Smooth muscle cell (in vitro differentiated cells): ENCODE data around the gene SGMS2. TPM values are rescaled to one million over a fixed set of nuclear protein-coding genes. Genes with fewer than 3 reads are reported as not detected.

Experiments
- DNase-seq: peaks from one replicate; lab custom pipeline; 2025; ENCODE audit not compliant: unreplicated experiment; lab: John Stamatoyannopoulos, UW
- H2AFZ ChIP-seq: fragments of 200-600 bp; sonication (generic); 2 replicates; pipeline ENCODE4 v1.6.0; 2016; ENCODE audit warnings: antibody characterized with exemption, low read depth, mild to moderate bottlenecking
- H3F3A ChIP-seq: fragments of 200-600 bp; sonication (generic); 2 replicates; pipeline ENCODE4 v1.6.0; 2017; ENCODE audit warnings: antibody characterized with exemption, low read depth
- H3K27ac ChIP-seq: fragments of 200-600 bp; sonication (generic); 2 replicates; pipeline ENCODE4 v1.5.1; 2016; ENCODE audit warnings: low read depth, mild to moderate bottlenecking
- H3K27me3 ChIP-seq: fragments of 200-600 bp; sonication (generic); 2 replicates; pipeline ENCODE4 v1.6.1; 2016; ENCODE audit warnings: low read depth, mild to moderate bottlenecking
- H3K36me3 ChIP-seq: fragments of 200-600 bp; sonication (generic); 2 replicates; pipeline ENCODE4 v1.5.1; 2016; ENCODE audit warnings: low read depth
- H3K4me1 ChIP-seq: fragments of 200-600 bp; sonication (generic); 2 replicates; pipeline ENCODE4 v1.5.1; 2016; ENCODE audit warnings: low read depth
- H3K4me2 ChIP-seq: fragments of 200-600 bp; sonication (generic); 2 replicates; pipeline ENCODE4 v1.6.0; 2016; ENCODE audit warnings: mild to moderate bottlenecking
- H3K4me3 ChIP-seq: fragments of 200-600 bp; sonication (generic); 2 replicates; pipeline ENCODE4 v1.5.1; 2016; ENCODE audit warnings: mild to moderate bottlenecking
- H3K79me2 ChIP-seq: fragments of 200-600 bp; sonication (generic); 2 replicates; pipeline ENCODE4 v1.6.0; 2016; ENCODE audit warnings: low read depth, mild to moderate bottlenecking
- H3K9ac ChIP-seq: fragments of 200-600 bp; sonication (generic); 2 replicates; pipeline ENCODE4 v1.6.0; 2016; ENCODE audit warnings: low read depth
- H3K9me3 ChIP-seq: fragments of 200-600 bp; sonication (generic); replicated peaks from 2 replicates; pipeline ENCODE4 v1.5.1; 2016; ENCODE audit warnings: low read depth
- H4K20me1 ChIP-seq: fragments of 200-600 bp; sonication (generic); 2 replicates; pipeline ENCODE4 v1.6.0; 2016; ENCODE audit warnings: low read depth
- WGBS: methylation state at CpG from one replicate; pipeline ENCODE4 v1.1.7; 2016; ENCODE audit warnings: low lambda C conversion rate; 5-methylcytosine and 5-hydroxymethylcytosine counted together
- polyA plus RNA-seq: library from polyadenylated mRNA; unstranded; fragments of >200 nt; fragmentation: Nextera tagmentation; extraction: Ambion mirVana; gene quantifications from 2 replicates; pipeline ENCODE4 v1.2.1, GENCODE V29; 2016
- total RNA-seq: library from RNA; depleted of rRNA; stranded (reverse); fragments of >200 nt; gene quantifications from 2 replicates; pipeline ENCODE4 v1.2.3, GENCODE V29; 2014
- TF ChIP-seq, protein P1 (sequence below): fragments of 200-600 bp; sonication (generic); IDR thresholded peaks from 2 replicates; pipeline ENCODE4 v1.5.1; 2017; ENCODE audit warnings: borderline replicate concordance, mild to moderate bottlenecking, antibody characterized with exemption; ENCODE audit not compliant: insufficient read depth, poor library complexity, severe bottlenecking

Gene SGMS2
- total and polyA plus RNA-seq, 2 experiments from 2014 or later = 16.2 to 55.5 TPM

DNA sequence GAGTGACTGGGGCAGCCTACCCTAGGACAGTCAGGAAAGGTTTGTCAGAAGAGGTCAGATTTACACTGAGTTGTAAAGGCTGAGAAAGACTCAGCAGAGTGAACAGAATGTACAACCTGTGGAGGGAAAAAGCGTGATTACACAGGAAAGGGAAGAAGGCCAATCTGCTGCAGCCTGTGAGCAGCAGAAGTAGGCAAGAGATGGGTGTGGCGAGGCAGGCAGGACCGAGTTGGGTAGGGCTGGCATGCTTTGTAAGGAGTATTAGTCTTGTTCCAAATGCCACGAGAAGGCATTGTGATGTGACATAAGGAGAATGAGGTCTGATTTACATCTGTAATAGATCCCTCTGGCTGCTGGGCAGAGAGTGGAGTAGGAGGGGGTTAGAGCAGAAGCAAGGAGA, 12.6 kb downstream of the SGMS2 start:
- DNase-seq = no peak
- H3K27me3 ChIP-seq = no peaks in the 10 kb centered on the region
- no peaks in the 10 kb centered on the region for H3F3A ChIP-seq
- H3K9me3 ChIP-seq = no peaks in the 10 kb centered on the region
- WGBS = 87% methylated on average over 4 of the region's 4 CpGs
- no peaks in the 10 kb centered on the region for H3K36me3 ChIP-seq
- H3K4me1 ChIP-seq = no peaks in the 10 kb centered on the region
- H2AFZ ChIP-seq = no peak overlapping the region
- no peak overlapping the region for H3K4me2 ChIP-seq
- H4K20me1 ChIP-seq = peaks cover 19% of the 10 kb centered on the region
- no peak overlapping the region for H3K4me3 ChIP-seq
- TF ChIP-seq, protein P1, sequence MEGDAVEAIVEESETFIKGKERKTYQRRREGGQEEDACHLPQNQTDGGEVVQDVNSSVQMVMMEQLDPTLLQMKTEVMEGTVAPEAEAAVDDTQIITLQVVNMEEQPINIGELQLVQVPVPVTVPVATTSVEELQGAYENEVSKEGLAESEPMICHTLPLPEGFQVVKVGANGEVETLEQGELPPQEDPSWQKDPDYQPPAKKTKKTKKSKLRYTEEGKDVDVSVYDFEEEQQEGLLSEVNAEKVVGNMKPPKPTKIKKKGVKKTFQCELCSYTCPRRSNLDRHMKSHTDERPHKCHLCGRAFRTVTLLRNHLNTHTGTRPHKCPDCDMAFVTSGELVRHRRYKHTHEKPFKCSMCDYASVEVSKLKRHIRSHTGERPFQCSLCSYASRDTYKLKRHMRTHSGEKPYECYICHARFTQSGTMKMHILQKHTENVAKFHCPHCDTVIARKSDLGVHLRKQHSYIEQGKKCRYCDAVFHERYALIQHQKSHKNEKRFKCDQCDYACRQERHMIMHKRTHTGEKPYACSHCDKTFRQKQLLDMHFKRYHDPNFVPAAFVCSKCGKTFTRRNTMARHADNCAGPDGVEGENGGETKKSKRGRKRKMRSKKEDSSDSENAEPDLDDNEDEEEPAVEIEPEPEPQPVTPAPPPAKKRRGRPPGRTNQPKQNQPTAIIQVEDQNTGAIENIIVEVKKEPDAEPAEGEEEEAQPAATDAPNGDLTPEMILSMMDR = no peak
- H3K79me2 ChIP-seq = peaks cover 58% of the 10 kb centered on the region
- no peak overlapping the region for H3K27ac ChIP-seq
- no peak overlapping the region for H3K9ac ChIP-seq

DNA sequence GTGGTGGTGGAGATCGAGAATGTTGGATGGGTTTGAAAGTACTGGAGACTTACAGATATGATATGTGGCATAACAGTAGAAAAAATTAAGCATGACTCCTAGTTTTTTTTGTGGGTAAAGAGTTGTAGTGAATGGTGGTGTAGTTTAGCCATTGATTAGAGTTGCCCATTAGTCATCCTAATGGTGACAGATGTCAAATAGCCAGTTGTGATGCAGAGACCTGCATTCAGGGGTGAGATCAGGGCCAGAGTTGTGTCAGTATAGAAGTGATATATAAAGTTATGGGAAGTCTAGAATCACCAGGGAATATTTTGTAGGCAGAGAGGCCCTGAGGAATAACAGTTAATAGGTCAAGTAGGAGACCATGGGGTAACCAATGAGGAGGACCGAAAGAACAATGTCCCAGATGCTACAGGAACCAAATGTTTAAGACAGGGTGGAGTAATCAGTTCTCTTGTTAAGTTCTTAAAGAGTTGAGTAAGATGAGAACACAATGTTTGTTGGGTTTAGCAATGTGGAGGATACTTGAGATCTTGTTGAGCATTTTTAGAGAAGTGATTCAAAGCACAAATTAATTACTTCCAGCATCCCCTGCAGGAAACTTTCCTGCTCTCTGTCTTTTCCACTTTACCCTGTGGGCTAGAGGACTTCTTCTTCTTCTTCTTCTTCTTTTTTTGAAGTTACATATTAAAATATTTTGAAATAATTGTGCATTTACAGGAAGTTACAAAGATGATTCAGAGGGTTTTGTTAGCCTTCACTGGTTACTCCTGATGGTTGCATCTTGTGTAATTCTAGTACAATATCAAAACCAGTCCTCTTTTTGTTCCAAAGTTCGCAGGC, 13.3 kb downstream of the SGMS2 start:
- no peak overlapping the region for H3K4me2 ChIP-seq
- no peaks in the 10 kb centered on the region for H3K9me3 ChIP-seq
- WGBS = 97% methylated on average over 3 of the region's 3 CpGs
- H2AFZ ChIP-seq = no peak overlapping the region
- H3K4me3 ChIP-seq = no peak overlapping the region
- no peak overlapping the region for H3K27ac ChIP-seq
- DNase-seq = no peak
- TF ChIP-seq, protein P1 = no peak
- H3K27me3 ChIP-seq = no peaks in the 10 kb centered on the region
- peaks cover 52% of the 10 kb centered on the region for H3K79me2 ChIP-seq
- H3K36me3 ChIP-seq = no peaks in the 10 kb centered on the region
- H3F3A ChIP-seq = no peaks in the 10 kb centered on the region
- no peaks in the 10 kb centered on the region for H3K4me1 ChIP-seq
- H3K9ac ChIP-seq = no peak overlapping the region
- H4K20me1 ChIP-seq = peaks cover 21% of the 10 kb centered on the region

DNA sequence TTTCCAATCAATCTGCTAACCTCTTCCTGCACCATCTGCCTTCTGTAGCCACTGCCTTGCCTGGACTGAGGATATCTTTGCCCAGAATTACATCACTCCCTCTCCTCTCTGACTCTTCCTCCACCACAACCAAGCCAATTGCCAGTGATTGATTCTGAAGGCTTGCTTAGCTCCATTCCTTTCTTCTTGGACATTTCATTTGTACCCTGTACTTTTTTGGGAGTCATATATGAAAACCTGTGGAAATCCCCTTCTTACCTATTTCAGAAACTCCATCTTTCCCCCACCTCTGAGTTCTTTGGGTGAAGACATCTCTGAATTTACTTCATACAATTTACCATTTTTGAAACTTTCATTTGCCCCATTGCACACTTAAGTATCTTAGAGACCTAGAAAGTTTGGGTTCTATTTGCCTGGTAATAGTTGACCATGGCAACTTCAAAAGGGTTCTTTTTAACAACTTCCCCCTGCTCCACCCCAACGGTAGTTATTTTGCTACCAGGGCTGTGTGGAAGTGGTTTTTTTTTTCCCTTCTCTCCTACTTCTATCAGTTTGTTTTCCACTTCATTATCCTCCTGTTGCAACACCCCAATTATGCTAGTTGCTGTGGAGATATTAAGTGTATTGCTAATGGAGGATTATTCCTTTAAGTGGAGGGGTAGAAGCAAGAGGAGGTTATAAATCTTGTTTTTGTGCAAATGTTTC, 14.3 kb downstream of the SGMS2 start:
- no peak overlapping the region for H3K9ac ChIP-seq
- no peaks in the 10 kb centered on the region for H3F3A ChIP-seq
- H3K4me3 ChIP-seq = no peak overlapping the region
- no peaks in the 10 kb centered on the region for H3K4me1 ChIP-seq
- no peak for DNase-seq
- WGBS = 84% methylated on average over 1 of the region's 1 CpG
- H4K20me1 ChIP-seq = peaks cover 21% of the 10 kb centered on the region
- TF ChIP-seq, protein P1 = no peak
- no peaks in the 10 kb centered on the region for H3K36me3 ChIP-seq
- no peak overlapping the region for H2AFZ ChIP-seq
- H3K27me3 ChIP-seq = no peaks in the 10 kb centered on the region
- no peaks in the 10 kb centered on the region for H3K9me3 ChIP-seq
- H3K79me2 ChIP-seq = peaks cover 46% of the 10 kb centered on the region
- H3K4me2 ChIP-seq = no peak overlapping the region
- H3K27ac ChIP-seq = no peak overlapping the region
